ENCODE data around the gene MC3R.
"Not testable (repeated sequence)": the region's sequence is repeated elsewhere in the genome, so short reads cannot be mapped to it uniquely, and the experiment has no call there.

DNA sequence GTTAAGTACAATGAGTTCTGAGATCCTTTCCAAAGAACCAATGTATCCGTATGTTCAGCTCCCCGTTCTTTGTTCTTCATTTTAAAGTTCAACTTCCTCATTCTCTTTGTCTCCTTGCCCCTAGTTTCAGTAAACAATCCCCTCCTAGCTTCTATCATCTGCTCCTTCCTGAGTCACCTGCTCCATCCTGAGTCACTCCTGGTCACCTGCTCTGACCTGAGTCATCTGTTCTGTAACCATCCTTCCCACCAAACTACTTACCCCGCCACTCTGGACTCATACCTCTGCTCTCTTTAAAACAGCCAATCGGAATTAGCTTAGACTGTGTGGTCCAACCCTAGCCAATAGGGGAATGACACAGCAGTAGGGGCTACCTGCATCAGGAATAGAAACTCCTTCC lies 27.3 kb upstream of the MC3R start:
- not testable (repeated sequence) for TF ChIP-seq CTCF (IDR thresholded peaks at IDR 0.05 in 8 of 11, conservative IDR thresholded peaks at IDR 0.05 in 3 of 11); POLR2AphosphoS5 (IDR thresholded peaks at IDR 0.05); POLR2A (IDR thresholded peaks at IDR 0.05)

Data from spleen (tissue), 7 donors.